Calu3 (cell line): ENCODE data around the gene RPL29. TPM values are rescaled to one million over a fixed set of nuclear protein-coding genes. Genes with fewer than 3 reads are reported as not detected.

ENCODE experiments used
- BruUV-seq: library from RNA; stranded (reverse); fragments of 400-500 nt; replicated peaks from 2 replicates; lab custom pipeline; 2021; lab: Mats Ljungman, UMichigan
- CTCF ChIA-PET: fragments of 300-600 bp; sonication (Branson Sonifier 250); formaldehyde crosslinking; loops from one replicate; lab custom pipeline; 2022; ENCODE audit warnings: antibody characterized with exemption; lab: Charles Lee
- DNase-seq: peaks from one replicate; pipeline ENCODE4 v3.0.0; 2022
- H3K27ac Mint-ChIP-seq: one replicate; pipeline ENCODE4 v1.8.0; 2022; ENCODE audit warnings: mixed read lengths; ENCODE audit not compliant: unreplicated experiment
- H3K27me3 Mint-ChIP-seq: one replicate; pipeline ENCODE4 v1.8.0; 2022; ENCODE audit warnings: mixed read lengths; ENCODE audit not compliant: unreplicated experiment
- H3K36me3 Mint-ChIP-seq: one replicate; pipeline ENCODE4 v1.8.0; 2022; ENCODE audit warnings: mild to moderate bottlenecking, moderate library complexity, mixed read lengths; ENCODE audit not compliant: insufficient read depth, unreplicated experiment
- H3K4me1 Mint-ChIP-seq: one replicate; pipeline ENCODE4 v1.8.0; 2022; ENCODE audit warnings: mild to moderate bottlenecking, low read depth, mixed read lengths; ENCODE audit not compliant: unreplicated experiment
- H3K4me3 Mint-ChIP-seq: one replicate; pipeline ENCODE4 v1.8.0; 2022; ENCODE audit warnings: mild to moderate bottlenecking, low read depth, moderate library complexity, mixed read lengths; ENCODE audit not compliant: unreplicated experiment
- H3K9me3 Mint-ChIP-seq: one replicate; pipeline ENCODE4 v1.8.0; 2022; ENCODE audit warnings: low read depth, mixed read lengths; ENCODE audit not compliant: unreplicated experiment
- intact Hi-C: fragments of 100-400 bp; cut with micrococcal nuclease; formaldehyde crosslinking; loops from one replicate; pipeline ENCODE4 v1.10.0; 2022; ENCODE audit not compliant: unreplicated experiment
- total RNA-seq: library from RNA; stranded (reverse); gene quantifications from 2 replicates; pipeline ENCODE4 v1.2.3, GENCODE V29; 2022
- TF ChIP-seq, protein P1 (sequence below): fragments of 200-600 bp; IDR thresholded peaks from one replicate; pipeline ENCODE4 v1.8.0; 2022; ENCODE audit warnings: antibody characterized with exemption; ENCODE audit not compliant: unreplicated experiment

Gene RPL29
- total RNA-seq, 1 experiment from 2014 or later: 782 TPM

DNA sequence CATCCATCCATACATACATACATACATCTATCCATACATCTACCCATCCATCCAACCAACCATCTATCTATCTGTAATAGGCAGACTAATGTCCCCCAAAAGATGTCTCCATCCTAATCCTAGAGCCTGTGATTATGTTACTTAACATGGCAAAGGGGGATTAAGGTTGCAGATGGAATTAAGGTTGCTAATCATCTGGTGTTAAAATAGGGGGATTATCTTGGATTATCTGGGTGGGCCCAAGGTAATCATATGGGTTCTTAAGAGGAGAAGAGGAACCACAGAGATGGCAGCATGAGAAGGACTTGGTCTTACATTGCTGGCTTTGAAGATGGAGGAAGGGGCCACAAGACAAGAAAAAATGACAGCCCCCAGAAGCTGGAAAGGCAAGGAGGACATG, 14.7 kb upstream of the RPL29 start:
- no peak overlapping the region for H3K27ac Mint-ChIP-seq
- H3K36me3 Mint-ChIP-seq: no peaks in the 10 kb centered on the region
- no TSS peak for BruUV-seq
- intact Hi-C loops: no loop called here
- CTCF ChIA-PET: no interaction called here
- no peak for DNase-seq
- H3K4me3 Mint-ChIP-seq: no peak overlapping the region
- peaks cover 11% of the 10 kb centered on the region for H3K4me1 Mint-ChIP-seq
- peaks cover 8% of the 10 kb centered on the region for H3K27me3 Mint-ChIP-seq
- no peaks in the 10 kb centered on the region for H3K9me3 Mint-ChIP-seq
- TF ChIP-seq, protein P1, sequence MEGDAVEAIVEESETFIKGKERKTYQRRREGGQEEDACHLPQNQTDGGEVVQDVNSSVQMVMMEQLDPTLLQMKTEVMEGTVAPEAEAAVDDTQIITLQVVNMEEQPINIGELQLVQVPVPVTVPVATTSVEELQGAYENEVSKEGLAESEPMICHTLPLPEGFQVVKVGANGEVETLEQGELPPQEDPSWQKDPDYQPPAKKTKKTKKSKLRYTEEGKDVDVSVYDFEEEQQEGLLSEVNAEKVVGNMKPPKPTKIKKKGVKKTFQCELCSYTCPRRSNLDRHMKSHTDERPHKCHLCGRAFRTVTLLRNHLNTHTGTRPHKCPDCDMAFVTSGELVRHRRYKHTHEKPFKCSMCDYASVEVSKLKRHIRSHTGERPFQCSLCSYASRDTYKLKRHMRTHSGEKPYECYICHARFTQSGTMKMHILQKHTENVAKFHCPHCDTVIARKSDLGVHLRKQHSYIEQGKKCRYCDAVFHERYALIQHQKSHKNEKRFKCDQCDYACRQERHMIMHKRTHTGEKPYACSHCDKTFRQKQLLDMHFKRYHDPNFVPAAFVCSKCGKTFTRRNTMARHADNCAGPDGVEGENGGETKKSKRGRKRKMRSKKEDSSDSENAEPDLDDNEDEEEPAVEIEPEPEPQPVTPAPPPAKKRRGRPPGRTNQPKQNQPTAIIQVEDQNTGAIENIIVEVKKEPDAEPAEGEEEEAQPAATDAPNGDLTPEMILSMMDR: no peak

DNA sequence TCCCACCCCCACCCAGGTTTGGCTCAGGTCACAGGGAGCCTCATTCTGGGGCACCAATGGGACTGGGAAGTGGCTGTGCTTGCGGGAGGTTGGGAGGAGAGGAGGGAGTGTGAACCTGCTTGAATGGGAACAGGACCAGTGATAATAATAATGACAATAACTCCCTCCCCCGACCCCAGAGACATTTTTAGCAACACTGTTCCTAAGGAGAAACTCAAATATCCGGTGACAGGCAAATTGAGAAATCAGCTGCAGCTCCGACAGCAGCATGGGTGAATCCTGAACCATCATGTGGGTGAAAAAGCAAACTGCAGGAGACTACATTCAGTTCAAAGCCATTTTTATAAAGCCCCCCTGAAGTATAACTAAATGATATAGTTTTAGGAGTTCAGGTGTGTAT, 11.6 kb upstream of the RPL29 start:
- no peak overlapping the region for H3K27ac Mint-ChIP-seq
- H3K36me3 Mint-ChIP-seq: no peaks in the 10 kb centered on the region
- no peaks in the 10 kb centered on the region for H3K9me3 Mint-ChIP-seq
- no TSS peak for BruUV-seq
- H3K4me3 Mint-ChIP-seq: no peak overlapping the region
- no peak for DNase-seq
- TF ChIP-seq, protein P1: no peak
- intact Hi-C loops: no loop called here
- peaks cover 21% of the 10 kb centered on the region for H3K27me3 Mint-ChIP-seq
- CTCF ChIA-PET: interaction anchor here (0.6 kb wide), 1 partner anchor 73 kb away, joined by 6 read pairs; no protein-coding TSS in a partner anchor
- peaks cover 19% of the 10 kb centered on the region for H3K4me1 Mint-ChIP-seq

DNA sequence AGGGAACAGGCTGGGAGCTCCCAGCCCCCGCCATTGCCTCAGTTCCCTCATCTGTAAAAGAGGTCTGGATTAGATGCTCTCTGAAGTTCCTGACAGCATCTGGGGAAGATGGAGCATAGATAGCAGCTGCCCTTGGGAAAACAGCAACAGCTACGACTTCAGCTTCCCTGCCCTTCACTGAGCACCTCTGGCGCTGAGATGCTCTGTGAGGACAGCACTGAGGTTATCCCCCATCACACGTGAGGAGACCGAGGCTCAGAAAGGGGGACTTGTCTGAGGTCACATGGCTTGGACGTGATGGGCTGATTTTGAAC, 11.1 kb upstream of the RPL29 start:
- no peak overlapping the region for H3K4me3 Mint-ChIP-seq
- intact Hi-C loops: no loop called here
- no peaks in the 10 kb centered on the region for H3K9me3 Mint-ChIP-seq
- H3K27ac Mint-ChIP-seq: no peak overlapping the region
- H3K36me3 Mint-ChIP-seq: no peaks in the 10 kb centered on the region
- TF ChIP-seq, protein P1: no peak
- H3K4me1 Mint-ChIP-seq: peaks cover 19% of the 10 kb centered on the region
- DNase-seq: no peak
- CTCF ChIA-PET: no interaction called here
- peaks cover 23% of the 10 kb centered on the region for H3K27me3 Mint-ChIP-seq
- no TSS peak for BruUV-seq

DNA sequence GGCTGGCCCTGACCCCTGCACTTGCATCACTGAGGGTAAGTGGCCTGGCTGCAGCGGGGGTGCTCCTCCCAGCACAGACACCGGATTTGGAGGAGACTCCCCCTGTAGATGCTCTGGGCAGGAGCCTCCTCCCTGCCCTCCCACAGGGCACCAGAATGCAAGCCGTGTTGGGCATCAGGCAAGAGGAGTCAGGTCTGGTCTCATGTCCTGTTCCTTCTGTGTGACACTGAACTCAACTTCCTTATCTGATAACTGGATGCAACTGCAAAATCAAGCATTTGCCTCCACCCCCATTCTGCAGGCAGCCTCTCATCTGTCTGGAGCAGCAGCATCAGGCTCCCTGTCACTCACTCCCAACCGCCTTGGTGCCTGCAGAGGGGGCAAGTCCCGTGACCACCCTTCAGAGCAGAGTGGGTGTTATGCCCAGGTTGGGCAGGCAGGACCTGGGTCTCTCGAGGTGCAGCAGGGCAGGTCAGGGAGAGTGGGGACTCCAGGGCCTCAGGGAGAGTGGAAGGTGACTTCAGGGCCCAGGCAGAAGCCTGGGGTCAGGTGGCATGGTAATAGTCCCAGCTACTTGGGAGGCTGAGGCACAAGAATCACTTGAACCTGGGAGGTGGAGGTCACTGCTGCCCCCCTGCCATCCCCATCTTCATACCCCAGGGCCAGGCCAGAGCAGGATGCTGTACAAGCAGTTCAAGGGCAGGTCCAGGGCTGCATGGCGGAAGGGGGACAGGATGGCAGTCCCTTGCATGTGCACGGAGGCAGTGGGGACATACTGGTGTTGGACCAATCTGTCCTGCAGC, 10.5 kb upstream of the RPL29 start:
- peak overlapping the region; percentile 26 for H3K4me3 Mint-ChIP-seq
- TF ChIP-seq, protein P1: no peak
- H3K4me1 Mint-ChIP-seq: peaks cover 19% of the 10 kb centered on the region
- DNase-seq: no peak
- intact Hi-C loops: no loop called here
- H3K27me3 Mint-ChIP-seq: peaks cover 23% of the 10 kb centered on the region
- no peak overlapping the region for H3K27ac Mint-ChIP-seq
- no peaks in the 10 kb centered on the region for H3K36me3 Mint-ChIP-seq
- no TSS peak for BruUV-seq
- CTCF ChIA-PET: interaction anchor here (0.7 to 1.3 kb wide), 6 partner anchors 9 to 117 kb away, joined by 3 to 6 read pairs (median 4); partner anchors contain the start of gene RPL29
- no peaks in the 10 kb centered on the region for H3K9me3 Mint-ChIP-seq
